Gastroesophageal sphincter (tissue), 4 donors: ENCODE data around the gene KLK1. TPM values are rescaled to one million over a fixed set of nuclear protein-coding genes. Genes with fewer than 3 reads are reported as not detected.

Experiments
- ATAC-seq: fragments of 150-250 bp; one replicate; pipeline ENCODE4 v1.9.1; 2016; ENCODE audit warnings: mild to moderate bottlenecking, moderate library complexity
- H3K27ac ChIP-seq, 4 donors: fragments of 200-600 bp; sonication (generic) in 3 of 4; 1 replicate in 3 of 4; 2 replicates in 1 of 4; pipeline ENCODE4 v1.5.1; 2016 to 2019
- H3K27me3 ChIP-seq: fragments of 200-600 bp; sonication (generic); one replicate; pipeline ENCODE4 v1.5.1; 2019
- H3K36me3 ChIP-seq, 2 donors: fragments of 200-600 bp; sonication (generic); one replicate each; pipeline ENCODE4 v1.5.1; 2019; ENCODE audit warnings: control low read depth in 1 of 2
- H3K4me1 ChIP-seq, 3 donors: fragments of 200-600 bp; sonication (generic); 1 replicate in 2 of 3; 2 replicates in 1 of 3; pipeline ENCODE4 v1.5.1; 2016 to 2019; ENCODE audit warnings: control low read depth in 2 of 3
- H3K4me3 ChIP-seq, 2 donors: fragments of 200-600 bp; sonication (generic); one replicate each; pipeline ENCODE4 v1.5.1; 2019; ENCODE audit warnings: mild to moderate bottlenecking in 1 of 2, moderate library complexity in 1 of 2
- H3K9me3 ChIP-seq, 3 donors: fragments of 200-600 bp; sonication (generic); one replicate each; pipeline ENCODE4 v1.5.1; 2017 to 2019; ENCODE audit warnings: control low read depth in 2 of 3
- EP300 ChIP-seq: sonication (generic); formaldehyde crosslinking; IDR thresholded peaks from one replicate; pipeline ENCODE4 v1.6.1; 2017; ENCODE audit warnings: antibody characterized with exemption, mild to moderate bottlenecking
- POLR2A ChIP-seq, 2 donors: fragments of 450-650 bp; IDR thresholded peaks; one replicate each; pipeline ENCODE4 v1.6.1; 2017; ENCODE audit warnings: antibody characterized with exemption in 2 of 2, mild to moderate bottlenecking in 2 of 2, moderate library complexity in 1 of 2
- POLR2AphosphoS5 ChIP-seq: sonication (generic); formaldehyde crosslinking; IDR thresholded peaks from one replicate; pipeline ENCODE4 v1.6.1; 2017; ENCODE audit warnings: antibody characterized with exemption
- WGBS, 2 donors: methylation state at CpG; one replicate each; pipeline ENCODE4 v1.1.5; 2018; ENCODE audit warnings: low coverage in 1 of 2; 5-methylcytosine and 5-hydroxymethylcytosine counted together
- total RNA-seq, 4 donors: library from RNA; depleted of rRNA; stranded (reverse); fragments of >200 nt; gene quantifications; one replicate each; pipeline ENCODE4 v1.1.0, GENCODE V29; 2016
- TF ChIP-seq, protein P1 (sequence below), 4 experiments: fragments of 200-600 bp in 2 of 4; fragments of 450-650 bp in 2 of 4; sonication (generic) in 1 of 4; IDR thresholded peaks; one replicate each; pipeline ENCODE4 v1.5.1; 2017 to 2019; ENCODE audit warnings: antibody characterized with exemption in 4 of 4, mild to moderate bottlenecking in 2 of 4, moderate library complexity in 2 of 4

KLK1 gene
- total RNA-seq: not detected

- TF ChIP-seq POLR2AphosphoS5 (no peak), POLR2A (IDR thresholded peaks at IDR 0.05) (no peak), EP300 (no peak)
- TF ChIP-seq, protein P1, sequence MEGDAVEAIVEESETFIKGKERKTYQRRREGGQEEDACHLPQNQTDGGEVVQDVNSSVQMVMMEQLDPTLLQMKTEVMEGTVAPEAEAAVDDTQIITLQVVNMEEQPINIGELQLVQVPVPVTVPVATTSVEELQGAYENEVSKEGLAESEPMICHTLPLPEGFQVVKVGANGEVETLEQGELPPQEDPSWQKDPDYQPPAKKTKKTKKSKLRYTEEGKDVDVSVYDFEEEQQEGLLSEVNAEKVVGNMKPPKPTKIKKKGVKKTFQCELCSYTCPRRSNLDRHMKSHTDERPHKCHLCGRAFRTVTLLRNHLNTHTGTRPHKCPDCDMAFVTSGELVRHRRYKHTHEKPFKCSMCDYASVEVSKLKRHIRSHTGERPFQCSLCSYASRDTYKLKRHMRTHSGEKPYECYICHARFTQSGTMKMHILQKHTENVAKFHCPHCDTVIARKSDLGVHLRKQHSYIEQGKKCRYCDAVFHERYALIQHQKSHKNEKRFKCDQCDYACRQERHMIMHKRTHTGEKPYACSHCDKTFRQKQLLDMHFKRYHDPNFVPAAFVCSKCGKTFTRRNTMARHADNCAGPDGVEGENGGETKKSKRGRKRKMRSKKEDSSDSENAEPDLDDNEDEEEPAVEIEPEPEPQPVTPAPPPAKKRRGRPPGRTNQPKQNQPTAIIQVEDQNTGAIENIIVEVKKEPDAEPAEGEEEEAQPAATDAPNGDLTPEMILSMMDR (IDR thresholded peaks at IDR 0.05): no peak
- 28 to 44% methylated on average over 9 of the region's 14 CpGs for WGBS, 2 donors
These were observed at the start of gene KLK1 for GRCh38 chr19:50823389-50824042. TSS of gene KLK1 (minus strand) at chr19:50823787. CDS start at chr19:50823748, 39 bp downstream.

GRCh38 chr19:50873056-50873455 is 49.5 kb upstream of the KLK1 start, which contains the start of gene KLK2:
TSS of gene KLK2 (plus strand) at chr19:50873439. CDS start at chr19:50873474, 35 bp downstream.
- 70% methylated on average over 1 of the region's 3 CpGs; no CpG with 5 or more reads in 1 of the 2 donors for WGBS, 2 donors
- H3K4me3 ChIP-seq: no peak within 1 kb of the TSS
- TF ChIP-seq POLR2A (IDR thresholded peaks at IDR 0.05) (no peak), POLR2AphosphoS5 (no peak), EP300 (no peak)
- TF ChIP-seq, protein P1 (IDR thresholded peaks at IDR 0.05): no peak

More at GRCh38 chr19:50823389-50824042, at the start of gene KLK1:
- Histone ChIP-seq H3K27me3 (peaks cover 92% of the 10 kb centered on the region), H3K27ac (no peak within 1 kb of the TSS), H3K9me3 (no peaks in the 10 kb centered on the region), H3K4me3 (no peak within 1 kb of the TSS), H3K36me3 (no peaks in the 10 kb centered on the region), H3K4me1 (peaks cover 0 to 10% (median 0%) of the 10 kb centered on the region in 3 donors)
- ATAC-seq: no peak

GRCh38 chr19:50870417-50871089 is 47.0 kb upstream of the KLK1 start:
- no peak for ATAC-seq
- no peaks in the 10 kb centered on the region for H3K36me3 ChIP-seq
- WGBS, 2 donors: 53 to 71% methylated on average over 3 to 12 of the region's 26 CpGs
- H3K27me3 ChIP-seq: peaks cover 93% of the 10 kb centered on the region
- H3K4me3 ChIP-seq: no peak overlapping the region
- no peaks in the 10 kb centered on the region for H3K9me3 ChIP-seq
- no peaks in the 10 kb centered on the region for H3K4me1 ChIP-seq
- no peak for TF ChIP-seq POLR2AphosphoS5
- TF ChIP-seq, protein P1 (IDR thresholded peaks at IDR 0.05): no peak
- no peak for TF ChIP-seq POLR2A (IDR thresholded peaks at IDR 0.05)
- TF ChIP-seq EP300: no peak
- no peak overlapping the region for H3K27ac ChIP-seq

More at GRCh38 chr19:50873056-50873455, 49.5 kb upstream of the KLK1 start, which contains the start of gene KLK2:
- no peaks in the 10 kb centered on the region for H3K9me3 ChIP-seq
- H3K36me3 ChIP-seq: no peaks in the 10 kb centered on the region
- H3K27me3 ChIP-seq: peaks cover 96% of the 10 kb centered on the region
- H3K27ac ChIP-seq: no peak within 1 kb of the TSS
- no peak for ATAC-seq
- H3K4me1 ChIP-seq: no peaks in the 10 kb centered on the region

DNA sequence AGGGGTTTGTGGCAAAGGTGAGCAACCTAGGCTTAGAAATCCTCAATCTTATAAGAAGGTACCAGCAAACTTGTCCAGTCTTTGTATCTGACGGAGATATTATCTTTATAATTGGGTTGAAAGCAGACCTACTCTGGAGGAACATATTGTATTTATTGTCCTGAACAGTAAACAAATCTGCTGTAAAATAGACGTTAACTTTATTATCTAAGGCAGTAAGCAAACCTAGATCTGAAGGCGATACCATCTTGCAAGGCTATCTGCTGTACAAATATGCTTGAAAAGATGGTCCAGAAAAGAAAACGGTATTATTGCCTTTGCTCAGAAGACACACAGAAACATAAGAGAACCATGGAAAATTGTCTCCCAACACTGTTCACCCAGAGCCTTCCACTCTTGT is 45.9 kb upstream of the KLK1 start:
- Histone ChIP-seq H3K27me3 (peaks cover 88% of the 10 kb centered on the region), H3K27ac (no peak overlapping the region), H3K4me1 (no peaks in the 10 kb centered on the region), H3K9me3 (no peaks in the 10 kb centered on the region), H3K4me3 (no peak overlapping the region), H3K36me3 (no peaks in the 10 kb centered on the region)
- ATAC-seq: no peak
- WGBS, 2 donors: 76 to 85% methylated on average over 4 of the region's 4 CpGs
- TF ChIP-seq POLR2A (IDR thresholded peaks at IDR 0.05) (no peak), POLR2AphosphoS5 (no peak), EP300 (no peak)

DNA sequence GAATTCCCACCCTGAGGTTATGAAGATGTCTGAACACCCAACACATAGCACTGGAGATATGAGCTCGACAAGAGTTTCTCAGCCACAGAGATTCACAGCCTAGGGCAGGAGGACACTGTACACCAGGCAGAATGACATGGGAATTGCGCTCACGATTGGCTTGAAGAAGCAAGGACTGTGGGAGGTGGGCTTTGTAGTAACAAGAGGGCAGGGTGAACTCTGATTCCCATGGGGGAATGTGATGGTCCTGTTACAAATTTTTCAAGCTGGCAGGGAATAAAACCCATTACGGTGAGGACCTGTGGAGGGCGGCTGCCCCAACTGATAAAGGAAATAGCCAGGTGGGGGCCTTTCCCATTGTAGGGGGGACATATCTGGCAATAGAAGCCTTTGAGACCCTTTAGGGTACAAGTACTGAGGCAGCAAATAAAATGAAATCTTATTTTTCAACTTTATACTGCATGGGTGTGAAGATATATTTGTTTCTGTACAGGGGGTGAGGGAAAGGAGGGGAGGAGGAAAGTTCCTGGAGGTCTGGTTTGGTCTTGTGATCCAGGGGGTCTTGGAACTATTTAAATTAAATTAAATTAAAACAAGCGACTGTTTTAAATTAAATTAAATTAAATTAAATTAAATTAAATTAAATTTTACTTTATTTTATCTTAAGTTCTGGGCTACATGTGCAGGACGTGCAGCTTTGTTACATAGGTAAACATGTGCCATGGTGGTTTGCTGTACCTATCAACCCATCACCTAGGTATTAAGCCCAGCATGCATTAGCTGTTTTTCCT is 38.1 kb upstream of the KLK1 start:
- 67 to 68% methylated on average over 5 to 7 of the region's 7 CpGs for WGBS, 2 donors
- TF ChIP-seq POLR2AphosphoS5 (no peak), EP300 (no peak), POLR2A (IDR thresholded peaks at IDR 0.05) (no peak)
- TF ChIP-seq, protein P1 (IDR thresholded peaks at IDR 0.05): no peak
- ATAC-seq: no peak
- H3K36me3 ChIP-seq: no peaks in the 10 kb centered on the region
- H3K4me1 ChIP-seq: no peaks in the 10 kb centered on the region
- H3K27me3 ChIP-seq: peaks cover 81% of the 10 kb centered on the region
- H3K9me3 ChIP-seq: no peaks in the 10 kb centered on the region
- H3K27ac ChIP-seq: no peak overlapping the region
- H3K4me3 ChIP-seq: no peak overlapping the region
